Measurements from ENCODE around the gene PPM1K. TPM values are rescaled to one million over a fixed set of nuclear protein-coding genes. Genes with fewer than 3 reads are reported as not detected.

PPM1K gene
- total and polyA plus RNA-seq, 2 experiments from 2014 or later: 9.1 to 12.0 TPM

DNA sequence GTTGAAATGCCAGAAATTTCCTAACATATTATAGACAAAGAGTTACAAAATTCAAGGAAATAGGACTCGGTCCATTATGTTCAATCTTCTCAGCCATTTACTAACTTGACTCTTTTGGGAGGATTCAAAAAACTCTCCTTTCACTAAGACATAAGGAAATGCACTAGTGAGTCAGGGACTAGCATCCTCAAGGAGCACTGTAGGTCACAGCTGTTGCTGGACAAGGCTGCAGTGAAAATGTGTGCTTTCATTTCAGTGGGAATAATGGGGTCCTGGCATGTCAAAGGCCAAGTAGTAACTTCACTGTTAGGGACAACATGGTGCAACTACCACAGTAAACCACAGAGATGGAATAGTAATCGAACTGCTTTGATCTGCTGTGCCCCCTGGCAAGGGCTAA, 69.0 kb downstream of the PPM1K start (continued):
- TF ChIP-seq, protein P1, sequence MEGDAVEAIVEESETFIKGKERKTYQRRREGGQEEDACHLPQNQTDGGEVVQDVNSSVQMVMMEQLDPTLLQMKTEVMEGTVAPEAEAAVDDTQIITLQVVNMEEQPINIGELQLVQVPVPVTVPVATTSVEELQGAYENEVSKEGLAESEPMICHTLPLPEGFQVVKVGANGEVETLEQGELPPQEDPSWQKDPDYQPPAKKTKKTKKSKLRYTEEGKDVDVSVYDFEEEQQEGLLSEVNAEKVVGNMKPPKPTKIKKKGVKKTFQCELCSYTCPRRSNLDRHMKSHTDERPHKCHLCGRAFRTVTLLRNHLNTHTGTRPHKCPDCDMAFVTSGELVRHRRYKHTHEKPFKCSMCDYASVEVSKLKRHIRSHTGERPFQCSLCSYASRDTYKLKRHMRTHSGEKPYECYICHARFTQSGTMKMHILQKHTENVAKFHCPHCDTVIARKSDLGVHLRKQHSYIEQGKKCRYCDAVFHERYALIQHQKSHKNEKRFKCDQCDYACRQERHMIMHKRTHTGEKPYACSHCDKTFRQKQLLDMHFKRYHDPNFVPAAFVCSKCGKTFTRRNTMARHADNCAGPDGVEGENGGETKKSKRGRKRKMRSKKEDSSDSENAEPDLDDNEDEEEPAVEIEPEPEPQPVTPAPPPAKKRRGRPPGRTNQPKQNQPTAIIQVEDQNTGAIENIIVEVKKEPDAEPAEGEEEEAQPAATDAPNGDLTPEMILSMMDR (conservative IDR thresholded peaks at IDR 0.05; ENCODE audit: low read depth in 2 of 2): no peak
- TF ChIP-seq ZNF331 (CRISPR knock-in tag; IDR thresholded peaks at IDR 0.05; ENCODE audit: low read depth): no peak

DNA sequence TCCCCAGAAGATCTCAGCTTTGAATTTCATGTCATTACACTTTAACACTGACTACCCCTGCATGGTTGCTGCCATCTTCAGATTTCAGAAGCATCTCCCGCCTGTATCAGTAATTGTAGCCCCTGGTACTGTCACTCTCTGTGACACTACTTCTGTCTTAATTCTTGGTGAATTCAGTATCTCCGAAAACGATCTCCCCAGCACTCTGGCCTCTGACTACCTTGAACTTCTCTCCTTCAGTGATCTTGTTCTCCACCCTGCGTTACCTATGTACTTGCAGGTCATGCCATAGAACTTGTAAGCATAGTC, 72.2 kb downstream of the PPM1K start:
- Histone ChIP-seq H4K20me1 (replicated peaks; ENCODE audit: insufficient read depth) (no peaks in the 10 kb centered on the region), H3F3A (replicated peaks; ENCODE audit: low read depth) (no peaks in the 10 kb centered on the region), H3K79me2 (replicated peaks; ENCODE audit: insufficient read depth) (no peaks in the 10 kb centered on the region), H3K9me2 (ENCODE audit: insufficient read depth) (no peaks in the 10 kb centered on the region), H2AFZ (0 out of 2 replicates have a peak overlapping the region, but pooled peaks have one; percentile 12), H3K36me3 (ENCODE audit: insufficient read depth) (no peaks in the 10 kb centered on the region), H3K27me3 (ENCODE audit: insufficient read depth) (no peaks in the 10 kb centered on the region), H3K4me2 (no peak overlapping the region), H3K4me3 (no peak overlapping the region), H3K27ac (ENCODE audit: low read depth) (peak overlapping the region; percentile 59; the same call in 1 of the 2 replicates), H3K4me1 (ENCODE audit: insufficient read depth) (no peaks in the 10 kb centered on the region; the same call in 1 of the 2 replicates)
- peak; percentile 40 for ATAC-seq
- Mint-ChIP-seq H3K36me3 (ENCODE audit: low read depth) (no peaks in the 10 kb centered on the region), H3K27ac (no peak overlapping the region), H3K27me3 (ENCODE audit: insufficient read depth, low read depth, poor library complexity) (peaks cover 2% of the 10 kb centered on the region), H3K4me1 (no peaks in the 10 kb centered on the region; the same call in 2 of the 3 replicates), H3K9me3 (no peaks in the 10 kb centered on the region), H3K4me3 (no peak overlapping the region)
- no peak for DNase-seq (ENCODE audit: low spot score)
- no peak for TF ChIP-seq POLR2AphosphoS5 (IDR thresholded peaks at IDR 0.05; ENCODE audit: low read depth)
- TF ChIP-seq NANOG (IDR thresholded peaks at IDR 0.05; ENCODE audit: borderline replicate concordance): no peak
- no peak for TF ChIP-seq ZNF331 (CRISPR knock-in tag; IDR thresholded peaks at IDR 0.05; ENCODE audit: low read depth)

DNA sequence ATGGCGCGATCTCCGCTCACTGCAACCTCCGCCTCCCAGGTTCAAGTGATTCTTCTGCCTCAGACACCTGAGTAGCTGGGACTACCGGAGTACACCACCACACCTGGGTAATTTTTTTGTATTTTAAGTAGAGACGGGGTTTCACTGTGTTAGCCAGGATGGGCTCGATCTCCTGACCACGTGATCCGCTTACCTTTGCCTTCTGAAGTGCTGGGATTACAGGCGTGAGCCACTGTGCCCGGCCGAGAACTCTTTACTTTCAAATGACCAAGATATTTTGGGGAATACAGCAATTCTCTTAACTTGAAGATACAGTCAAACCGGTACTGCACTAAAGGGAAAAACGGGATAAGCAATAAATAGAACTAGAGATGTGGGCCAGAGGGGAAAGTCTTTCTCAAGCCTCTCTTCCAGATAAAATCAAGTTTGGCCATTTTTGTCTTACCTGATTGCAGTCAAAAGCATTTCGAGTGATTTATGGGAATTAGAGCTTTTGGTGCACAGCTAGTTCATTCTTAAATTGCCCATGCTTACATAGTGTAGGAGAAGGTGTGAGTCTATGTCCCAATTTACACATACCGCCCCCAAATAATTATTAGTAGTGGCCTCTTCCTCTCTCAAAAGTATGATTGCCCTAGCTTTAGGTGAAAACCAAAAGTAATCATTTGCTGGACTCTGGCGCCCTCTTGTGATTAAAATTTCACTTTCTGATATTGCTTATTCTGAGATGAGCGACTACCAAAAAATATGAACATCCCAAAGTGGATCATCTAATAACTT, 72.7 kb downstream of the PPM1K start:
- Histone ChIP-seq H3K79me2 (replicated peaks; ENCODE audit: insufficient read depth) (no peaks in the 10 kb centered on the region), H3K27me3 (ENCODE audit: insufficient read depth) (no peaks in the 10 kb centered on the region), H3F3A (replicated peaks; ENCODE audit: low read depth) (no peaks in the 10 kb centered on the region), H3K4me3 (no peak overlapping the region), H4K20me1 (replicated peaks; ENCODE audit: insufficient read depth) (no peaks in the 10 kb centered on the region), H3K27ac (ENCODE audit: low read depth) (no peak overlapping the region), H3K36me3 (ENCODE audit: insufficient read depth) (no peaks in the 10 kb centered on the region), H3K4me1 (ENCODE audit: insufficient read depth) (no peaks in the 10 kb centered on the region; the same call in 1 of the 2 replicates), H3K4me2 (no peak overlapping the region), H3K9me2 (ENCODE audit: insufficient read depth) (no peaks in the 10 kb centered on the region), H2AFZ (peak overlapping the region; percentile 19; the same call in 1 of the 2 replicates)
- TF ChIP-seq ZNF114 (CRISPR knock-in tag; IDR thresholded peaks at IDR 0.05): no peak
- TF ChIP-seq, protein P1 (conservative IDR thresholded peaks at IDR 0.05; ENCODE audit: low read depth in 2 of 2): peak; percentile 73 to 93
- ATAC-seq (peak; percentile 86), DNase-seq (ENCODE audit: low spot score) (peak; percentile 85)
- Mint-ChIP-seq H3K36me3 (ENCODE audit: low read depth) (no peaks in the 10 kb centered on the region), H3K9me3 (no peaks in the 10 kb centered on the region), H3K27ac (no peak overlapping the region), H3K27me3 (ENCODE audit: insufficient read depth, low read depth, poor library complexity) (peaks cover 2% of the 10 kb centered on the region), H3K4me1 (no peaks in the 10 kb centered on the region; the same call in 2 of the 3 replicates), H3K4me3 (no peak overlapping the region)

Measured in GM23338 (cell line).